HepG2 (cell line): ENCODE measurements around the gene PODXL2. TPM values are rescaled to one million over a fixed set of nuclear protein-coding genes. Genes with fewer than 3 reads are reported as not detected.
A peak's percentile ranks its signal among the peaks of the same experiment; 100 is the strongest.

Experiments
- GZF1 ChIP-seq: sonication (generic); formaldehyde crosslinking; IDR thresholded peaks from 2 replicates; pipeline ENCODE4 v1.5.1; 2020; ENCODE audit warnings: mild to moderate bottlenecking, missing genetic modification reagents
- MAFG ChIP-seq: sonication (generic); formaldehyde crosslinking; IDR thresholded peaks from 2 replicates; pipeline ENCODE4 v1.5.1; 2020; ENCODE audit warnings: mild to moderate bottlenecking, missing genetic modification reagents
- SATB2 ChIP-seq: sonication (generic); formaldehyde crosslinking; IDR thresholded peaks from 2 replicates; pipeline ENCODE4 v1.5.0; 2020; ENCODE audit warnings: missing genetic modification reagents
- SNRNP70 ChIP-seq: fragments of 200-400 bp; formaldehyde crosslinking; IDR thresholded peaks from 2 replicates; pipeline ENCODE4 v1.6.1; 2017; ENCODE audit warnings: mild to moderate bottlenecking, low read depth, low read length, moderate library complexity
- SRF ChIP-seq: IDR thresholded peaks from 2 replicates; pipeline ENCODE4 v1.6.1; 2011; ENCODE audit warnings: mild to moderate bottlenecking, low read depth, low read length, moderate library complexity
- ZBTB7A ChIP-seq: sonication (generic); formaldehyde crosslinking; IDR thresholded peaks from 2 replicates; pipeline ENCODE4 v1.8.0; 2022; ENCODE audit warnings: mild to moderate bottlenecking, missing genetic modification reagents
- ZFP36 ChIP-seq: fragments of 150-350 bp; IDR thresholded peaks from 2 replicates; pipeline ENCODE4 v1.6.1; 2018; ENCODE audit warnings: borderline replicate concordance, low read length, low read depth; ENCODE audit not compliant: partially characterized antibody
- ZKSCAN8 ChIP-seq: IDR thresholded peaks from 2 replicates; pipeline ENCODE4 v1.6.1; 2016; ENCODE audit warnings: borderline replicate concordance, missing genetic modification reagents, missing compliant biosample characterization
- polyA plus RNA-seq, 8 experiments: library from polyadenylated mRNA; depleted of rRNA in 3 of 8; stranded (reverse) in 7 of 8; unstranded in 1 of 8; fragments of >200 nt; fragmentation: Illumina TruSeq in 4 of 8; extraction: Trizol in 4 of 8; gene quantifications; 2 replicates each; pipeline versions ENCODE4 v1.2.1 to v1.2.3, GENCODE V29; 2011 to 2016; ENCODE audit warnings: low read depth in 4 of 8, missing spikeins in 1 of 8, mixed read lengths in 1 of 8; ENCODE audit not compliant: insufficient read depth in 1 of 8
- total RNA-seq, 5 experiments: library from RNA; depleted of rRNA; stranded (reverse); fragments of >200 nt; fragmentation: Illumina TruSeq; extraction: Trizol; gene quantifications; 2 replicates each; pipeline ENCODE4 v1.2.3, GENCODE V29; 2016; ENCODE audit warnings: low read depth in 1 of 5
- TF ChIP-seq, protein P1 (sequence below): sonication (generic); formaldehyde crosslinking; IDR thresholded peaks from one replicate; pipeline ENCODE4 v1.5.1; 2020; ENCODE audit warnings: mild to moderate bottlenecking, missing genetic modification reagents; ENCODE audit errors: not compliant biosample characterization
- TF ChIP-seq, protein P2 (sequence below): sonication (generic); formaldehyde crosslinking; IDR thresholded peaks from 2 replicates; pipeline ENCODE4 v1.4.0; 2020; ENCODE audit warnings: mild to moderate bottlenecking, missing genetic modification reagents
- TF ChIP-seq, protein P3 (sequence below): sonication (generic); formaldehyde crosslinking; IDR thresholded peaks from 2 replicates; pipeline ENCODE4 v1.5.0; 2020; ENCODE audit warnings: mild to moderate bottlenecking, missing genetic modification reagents
- TF ChIP-seq, protein P4 (sequence below): sonication (generic); formaldehyde crosslinking; IDR thresholded peaks from 2 replicates; pipeline ENCODE4 v1.4.0; 2020; ENCODE audit warnings: missing genetic modification reagents, borderline replicate concordance
- TF ChIP-seq, protein P5 (sequence below): sonication (generic); formaldehyde crosslinking; IDR thresholded peaks from 2 replicates; pipeline ENCODE4 v1.4.0; 2020; ENCODE audit warnings: low read depth, mild to moderate bottlenecking, missing genetic modification reagents

PODXL2 gene
- total and polyA plus RNA-seq, 2 of the 13 experiments (the other 11 are each of a cell fraction or from before 2014, with no cell fraction given), result 20.4 to 25.1 TPM

DNA sequence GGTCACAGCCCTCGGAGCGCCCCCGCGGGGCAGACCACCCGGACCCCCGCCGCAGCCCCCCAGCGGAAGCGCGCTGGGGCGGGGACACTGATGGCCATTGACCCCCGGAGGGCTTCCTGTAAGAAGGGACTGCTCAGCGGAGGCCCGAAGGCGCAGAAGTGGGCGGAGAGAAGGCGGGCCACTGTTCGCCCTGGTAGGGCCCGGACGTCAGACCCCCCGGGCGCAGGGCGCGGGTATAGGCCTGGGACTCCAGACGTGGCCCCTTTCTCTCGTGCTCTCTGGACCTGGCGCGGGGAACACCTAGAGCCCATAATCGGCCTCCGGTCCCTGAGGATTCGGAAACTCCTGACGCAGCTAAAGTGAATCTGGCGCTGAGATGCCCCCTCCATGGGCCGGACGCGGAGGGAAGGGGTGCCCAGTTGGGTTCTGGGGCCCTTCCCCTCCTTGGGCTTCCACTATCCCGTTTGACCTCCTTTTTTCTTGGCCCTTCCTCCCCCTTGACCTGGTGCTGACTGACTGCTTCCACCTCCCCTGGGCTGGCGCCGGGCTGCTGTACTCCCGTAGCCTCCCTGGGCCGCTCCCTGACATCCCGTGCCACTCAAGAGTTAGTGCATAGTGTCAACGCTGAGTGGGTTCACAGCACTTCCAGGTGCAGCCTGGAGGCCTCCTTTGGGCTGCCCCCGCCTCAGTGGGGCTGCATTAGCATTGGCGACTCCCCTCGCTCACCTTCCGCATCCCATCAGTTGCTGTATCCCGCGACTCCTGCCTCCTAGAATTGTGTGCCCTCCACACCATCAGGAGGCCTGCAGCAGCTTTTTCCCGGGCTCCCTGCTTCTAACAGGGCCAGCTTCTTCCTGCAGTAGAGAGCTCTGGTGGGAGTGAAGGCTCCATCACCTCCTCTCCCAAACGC, 44.5 kb downstream of the PODXL2 start (continued):
- TF ChIP-seq, protein P1, sequence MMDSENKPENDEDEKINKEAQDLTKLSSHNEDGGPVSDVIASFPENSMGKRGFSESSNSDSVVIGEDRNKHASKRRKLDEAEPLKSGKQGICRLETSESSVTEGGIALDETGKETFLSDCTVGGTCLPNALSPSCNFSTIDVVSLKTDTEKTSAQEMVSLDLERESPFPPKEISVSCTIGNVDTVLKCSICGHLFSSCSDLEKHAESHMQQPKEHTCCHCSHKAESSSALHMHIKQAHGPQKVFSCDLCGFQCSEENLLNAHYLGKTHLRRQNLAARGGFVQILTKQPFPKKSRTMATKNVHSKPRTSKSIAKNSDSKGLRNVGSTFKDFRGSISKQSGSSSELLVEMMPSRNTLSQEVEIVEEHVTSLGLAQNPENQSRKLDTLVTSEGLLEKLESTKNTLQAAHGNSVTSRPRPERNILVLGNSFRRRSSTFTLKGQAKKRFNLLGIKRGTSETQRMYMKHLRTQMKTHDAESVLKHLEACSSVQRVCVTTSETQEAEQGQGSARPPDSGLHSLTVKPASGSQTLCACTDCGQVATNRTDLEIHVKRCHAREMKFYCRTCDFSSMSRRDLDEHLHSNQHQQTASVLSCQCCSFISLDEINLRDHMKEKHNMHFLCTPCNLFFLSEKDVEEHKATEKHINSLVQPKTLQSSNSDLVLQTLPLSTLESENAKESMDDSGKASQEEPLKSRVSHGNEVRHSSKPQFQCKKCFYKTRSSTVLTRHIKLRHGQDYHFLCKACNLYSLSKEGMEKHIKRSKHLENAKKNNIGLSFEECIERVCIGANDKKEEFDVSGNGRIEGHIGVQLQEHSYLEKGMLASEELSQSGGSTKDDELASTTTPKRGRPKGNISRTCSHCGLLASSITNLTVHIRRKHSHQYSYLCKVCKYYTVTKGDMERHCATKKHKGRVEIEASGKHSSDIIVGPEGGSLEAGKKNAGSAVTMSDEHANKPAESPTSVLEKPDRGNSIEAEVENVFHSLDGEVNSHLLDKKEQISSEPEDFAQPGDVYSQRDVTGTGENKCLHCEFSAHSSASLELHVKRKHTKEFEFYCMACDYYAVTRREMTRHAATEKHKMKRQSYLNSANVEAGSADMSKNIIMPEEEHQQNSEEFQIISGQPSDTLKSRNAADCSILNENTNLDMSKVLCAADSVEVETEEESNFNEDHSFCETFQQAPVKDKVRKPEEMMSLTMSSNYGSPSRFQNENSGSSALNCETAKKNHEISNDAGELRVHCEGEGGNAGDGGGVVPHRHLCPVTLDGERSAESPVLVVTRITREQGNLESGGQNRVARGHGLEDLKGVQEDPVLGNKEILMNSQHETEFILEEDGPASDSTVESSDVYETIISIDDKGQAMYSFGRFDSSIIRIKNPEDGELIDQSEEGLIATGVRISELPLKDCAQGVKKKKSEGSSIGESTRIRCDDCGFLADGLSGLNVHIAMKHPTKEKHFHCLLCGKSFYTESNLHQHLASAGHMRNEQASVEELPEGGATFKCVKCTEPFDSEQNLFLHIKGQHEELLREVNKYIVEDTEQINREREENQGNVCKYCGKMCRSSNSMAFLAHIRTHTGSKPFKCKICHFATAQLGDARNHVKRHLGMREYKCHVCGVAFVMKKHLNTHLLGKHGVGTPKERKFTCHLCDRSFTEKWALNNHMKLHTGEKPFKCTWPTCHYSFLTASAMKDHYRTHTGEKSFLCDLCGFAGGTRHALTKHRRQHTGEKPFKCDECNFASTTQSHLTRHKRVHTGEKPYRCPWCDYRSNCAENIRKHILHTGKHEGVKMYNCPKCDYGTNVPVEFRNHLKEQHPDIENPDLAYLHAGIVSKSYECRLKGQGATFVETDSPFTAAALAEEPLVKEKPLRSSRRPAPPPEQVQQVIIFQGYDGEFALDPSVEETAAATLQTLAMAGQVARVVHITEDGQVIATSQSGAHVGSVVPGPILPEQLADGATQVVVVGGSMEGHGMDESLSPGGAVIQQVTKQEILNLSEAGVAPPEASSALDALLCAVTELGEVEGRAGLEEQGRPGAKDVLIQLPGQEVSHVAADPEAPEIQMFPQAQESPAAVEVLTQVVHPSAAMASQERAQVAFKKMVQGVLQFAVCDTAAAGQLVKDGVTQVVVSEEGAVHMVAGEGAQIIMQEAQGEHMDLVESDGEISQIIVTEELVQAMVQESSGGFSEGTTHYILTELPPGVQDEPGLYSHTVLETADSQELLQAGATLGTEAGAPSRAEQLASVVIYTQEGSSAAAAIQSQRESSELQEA (CRISPR knock-in tag), result no peak
- TF ChIP-seq, protein P2, sequence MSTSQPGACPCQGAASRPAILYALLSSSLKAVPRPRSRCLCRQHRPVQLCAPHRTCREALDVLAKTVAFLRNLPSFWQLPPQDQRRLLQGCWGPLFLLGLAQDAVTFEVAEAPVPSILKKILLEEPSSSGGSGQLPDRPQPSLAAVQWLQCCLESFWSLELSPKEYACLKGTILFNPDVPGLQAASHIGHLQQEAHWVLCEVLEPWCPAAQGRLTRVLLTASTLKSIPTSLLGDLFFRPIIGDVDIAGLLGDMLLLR (CRISPR knock-in tag), result no peak
- TF ChIP-seq SATB2 (CRISPR knock-in tag) (0 out of 2 replicates have a peak, but pooled peaks have one; percentile 31), ZKSCAN8 (CRISPR knock-in tag) (no peak), MAFG (no peak), GZF1 (no peak), ZFP36 (peak; percentile 45), SRF (no peak), ZBTB7A (0 out of 2 replicates have a peak, but pooled peaks have one; percentile 29), SNRNP70 (no peak)
- TF ChIP-seq, protein P3, sequence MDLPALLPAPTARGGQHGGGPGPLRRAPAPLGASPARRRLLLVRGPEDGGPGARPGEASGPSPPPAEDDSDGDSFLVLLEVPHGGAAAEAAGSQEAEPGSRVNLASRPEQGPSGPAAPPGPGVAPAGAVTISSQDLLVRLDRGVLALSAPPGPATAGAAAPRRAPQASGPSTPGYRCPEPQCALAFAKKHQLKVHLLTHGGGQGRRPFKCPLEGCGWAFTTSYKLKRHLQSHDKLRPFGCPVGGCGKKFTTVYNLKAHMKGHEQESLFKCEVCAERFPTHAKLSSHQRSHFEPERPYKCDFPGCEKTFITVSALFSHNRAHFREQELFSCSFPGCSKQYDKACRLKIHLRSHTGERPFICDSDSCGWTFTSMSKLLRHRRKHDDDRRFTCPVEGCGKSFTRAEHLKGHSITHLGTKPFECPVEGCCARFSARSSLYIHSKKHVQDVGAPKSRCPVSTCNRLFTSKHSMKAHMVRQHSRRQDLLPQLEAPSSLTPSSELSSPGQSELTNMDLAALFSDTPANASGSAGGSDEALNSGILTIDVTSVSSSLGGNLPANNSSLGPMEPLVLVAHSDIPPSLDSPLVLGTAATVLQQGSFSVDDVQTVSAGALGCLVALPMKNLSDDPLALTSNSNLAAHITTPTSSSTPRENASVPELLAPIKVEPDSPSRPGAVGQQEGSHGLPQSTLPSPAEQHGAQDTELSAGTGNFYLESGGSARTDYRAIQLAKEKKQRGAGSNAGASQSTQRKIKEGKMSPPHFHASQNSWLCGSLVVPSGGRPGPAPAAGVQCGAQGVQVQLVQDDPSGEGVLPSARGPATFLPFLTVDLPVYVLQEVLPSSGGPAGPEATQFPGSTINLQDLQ (CRISPR knock-in tag), result no peak
- TF ChIP-seq, protein P4, sequence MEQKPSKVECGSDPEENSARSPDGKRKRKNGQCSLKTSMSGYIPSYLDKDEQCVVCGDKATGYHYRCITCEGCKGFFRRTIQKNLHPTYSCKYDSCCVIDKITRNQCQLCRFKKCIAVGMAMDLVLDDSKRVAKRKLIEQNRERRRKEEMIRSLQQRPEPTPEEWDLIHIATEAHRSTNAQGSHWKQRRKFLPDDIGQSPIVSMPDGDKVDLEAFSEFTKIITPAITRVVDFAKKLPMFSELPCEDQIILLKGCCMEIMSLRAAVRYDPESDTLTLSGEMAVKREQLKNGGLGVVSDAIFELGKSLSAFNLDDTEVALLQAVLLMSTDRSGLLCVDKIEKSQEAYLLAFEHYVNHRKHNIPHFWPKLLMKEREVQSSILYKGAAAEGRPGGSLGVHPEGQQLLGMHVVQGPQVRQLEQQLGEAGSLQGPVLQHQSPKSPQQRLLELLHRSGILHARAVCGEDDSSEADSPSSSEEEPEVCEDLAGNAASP, result no peak
- TF ChIP-seq, protein P5, sequence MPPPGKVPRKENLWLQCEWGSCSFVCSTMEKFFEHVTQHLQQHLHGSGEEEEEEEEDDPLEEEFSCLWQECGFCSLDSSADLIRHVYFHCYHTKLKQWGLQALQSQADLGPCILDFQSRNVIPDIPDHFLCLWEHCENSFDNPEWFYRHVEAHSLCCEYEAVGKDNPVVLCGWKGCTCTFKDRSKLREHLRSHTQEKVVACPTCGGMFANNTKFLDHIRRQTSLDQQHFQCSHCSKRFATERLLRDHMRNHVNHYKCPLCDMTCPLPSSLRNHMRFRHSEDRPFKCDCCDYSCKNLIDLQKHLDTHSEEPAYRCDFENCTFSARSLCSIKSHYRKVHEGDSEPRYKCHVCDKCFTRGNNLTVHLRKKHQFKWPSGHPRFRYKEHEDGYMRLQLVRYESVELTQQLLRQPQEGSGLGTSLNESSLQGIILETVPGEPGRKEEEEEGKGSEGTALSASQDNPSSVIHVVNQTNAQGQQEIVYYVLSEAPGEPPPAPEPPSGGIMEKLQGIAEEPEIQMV (CRISPR knock-in tag), result no peak
